Activated CD4-positive, CD25-positive, alpha-beta regulatory T cell treated with anti-CD3 and anti-CD28 coated beads, Interleukin-2, amount 50 U/mL, for 16 hours (primary cell): ENCODE results near the gene NKD2.
"Not testable (repeated sequence)": the region's sequence is repeated elsewhere in the genome, so short reads cannot be mapped to it uniquely, and the experiment has no call there.

Experiments
- DNase-seq: peaks from one replicate; pipeline ENCODE4 v3.0.0-alpha.2; 2020; ENCODE audit warnings: low read depth, low spot score

The NKD2 gene

DNA sequence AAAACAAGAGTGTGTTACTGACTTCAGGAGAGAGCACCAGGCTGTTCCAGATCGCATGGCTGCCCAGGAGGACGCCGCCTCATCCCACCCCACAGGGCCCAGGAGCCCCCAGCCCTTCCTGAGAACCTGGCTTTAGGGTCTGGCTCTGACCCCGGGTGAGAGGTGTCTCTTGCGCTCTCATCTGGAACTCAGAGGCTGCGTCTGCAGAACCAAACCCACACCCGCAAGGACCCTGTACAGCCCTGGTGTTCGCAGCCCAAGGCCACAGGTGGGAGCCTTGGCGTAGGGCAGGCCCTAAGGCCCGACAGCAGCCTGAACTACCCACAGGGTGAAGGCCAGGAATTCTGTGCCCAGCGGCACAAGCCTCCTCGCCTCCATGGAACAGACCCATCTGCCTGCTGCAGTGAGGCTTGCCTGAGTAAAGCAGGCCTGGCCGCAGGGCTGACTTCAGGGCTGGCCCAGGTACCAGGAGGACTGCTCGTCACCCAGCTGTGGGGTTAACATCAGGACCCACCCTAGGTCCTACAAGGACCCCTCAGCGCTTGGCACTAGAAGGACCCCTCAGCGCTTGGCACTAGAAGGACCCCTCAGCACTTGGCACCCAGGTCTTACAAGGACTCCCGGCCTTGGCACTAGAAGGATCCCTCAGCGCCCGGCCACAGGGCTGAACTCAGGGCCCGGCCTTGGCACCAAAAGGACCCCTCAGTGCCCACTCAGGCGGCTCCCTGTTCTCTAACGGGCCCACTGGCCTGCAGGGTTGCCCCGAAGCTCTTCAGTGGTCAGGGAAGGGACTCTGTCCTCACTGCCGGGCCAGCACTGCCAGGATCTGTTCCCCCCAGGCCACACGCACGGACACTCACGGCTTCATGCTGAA is 48.2 kb downstream of the NKD2 start:
- DNase-seq = no peak

DNA sequence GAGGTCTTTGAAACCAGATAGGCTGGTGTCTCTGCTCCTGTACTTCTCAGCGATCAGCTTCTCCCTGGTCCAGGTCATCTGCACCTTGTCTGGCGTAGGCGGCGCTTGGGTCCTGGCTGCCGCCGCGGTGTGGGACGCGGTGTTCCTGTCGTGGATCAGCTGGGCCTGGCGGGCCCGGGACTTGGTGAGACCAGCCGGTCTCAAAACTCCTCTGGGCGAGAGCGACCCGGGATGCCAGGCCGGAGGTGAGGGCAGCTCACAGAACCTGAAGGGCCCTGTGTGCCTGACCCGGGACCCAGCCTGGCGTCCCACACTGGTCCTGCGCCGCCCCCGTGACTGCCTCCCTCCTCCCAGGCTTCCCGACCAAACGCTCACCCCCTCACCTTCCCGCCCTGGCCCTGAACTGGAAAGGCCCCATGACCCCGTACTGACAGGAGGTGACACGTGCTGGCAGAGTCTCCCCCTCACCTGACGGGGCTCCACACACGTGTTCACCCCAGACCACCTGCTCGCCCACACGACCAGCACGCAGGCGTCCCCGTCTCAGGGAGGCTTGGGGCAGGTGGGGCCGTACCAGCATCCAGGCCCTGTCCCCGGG is 49.0 kb downstream of the NKD2 start:
- DNase-seq = no peak

DNA sequence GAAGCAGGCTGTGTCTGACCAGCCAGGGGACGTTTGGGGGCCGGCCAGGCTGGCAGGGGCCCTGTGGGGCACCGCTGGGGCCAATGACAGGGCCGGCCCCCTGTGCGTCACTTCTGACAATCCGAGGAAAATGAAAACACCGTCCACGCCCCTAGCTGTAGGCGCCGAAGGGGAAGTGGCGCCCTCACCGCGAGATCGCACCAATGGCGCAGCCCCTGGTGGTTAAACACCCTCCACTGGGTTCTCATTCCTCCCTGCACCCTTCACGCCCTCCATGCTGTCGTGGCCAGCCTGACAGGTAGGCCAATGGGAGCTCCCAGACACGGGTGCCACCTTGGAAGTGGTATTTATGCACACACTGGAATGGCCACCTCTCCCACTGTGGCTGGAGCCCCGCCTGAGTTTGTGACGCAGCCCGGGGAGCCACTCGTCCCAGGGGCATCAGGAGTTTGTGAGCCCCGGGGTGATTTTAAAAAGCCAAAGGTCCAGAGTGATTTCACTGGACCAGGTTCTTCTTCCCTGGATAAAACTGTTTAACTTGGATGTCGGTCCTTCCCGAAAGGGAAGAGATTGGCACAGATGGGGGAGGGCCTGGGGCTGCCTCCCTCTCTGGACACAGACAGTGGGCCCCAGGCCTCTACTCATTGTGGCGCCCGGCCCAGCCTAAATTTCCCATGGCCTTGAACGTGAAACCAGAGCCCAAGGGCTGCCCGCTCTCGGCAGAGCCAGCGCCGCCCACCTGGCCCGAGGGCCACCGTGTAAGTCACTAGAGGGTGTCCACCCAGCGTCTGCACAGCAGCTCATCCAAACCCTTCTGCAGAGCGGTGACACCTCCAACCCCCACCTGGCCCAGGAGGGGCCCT is 49.7 kb downstream of the NKD2 start:
- DNase-seq = no peak

DNA sequence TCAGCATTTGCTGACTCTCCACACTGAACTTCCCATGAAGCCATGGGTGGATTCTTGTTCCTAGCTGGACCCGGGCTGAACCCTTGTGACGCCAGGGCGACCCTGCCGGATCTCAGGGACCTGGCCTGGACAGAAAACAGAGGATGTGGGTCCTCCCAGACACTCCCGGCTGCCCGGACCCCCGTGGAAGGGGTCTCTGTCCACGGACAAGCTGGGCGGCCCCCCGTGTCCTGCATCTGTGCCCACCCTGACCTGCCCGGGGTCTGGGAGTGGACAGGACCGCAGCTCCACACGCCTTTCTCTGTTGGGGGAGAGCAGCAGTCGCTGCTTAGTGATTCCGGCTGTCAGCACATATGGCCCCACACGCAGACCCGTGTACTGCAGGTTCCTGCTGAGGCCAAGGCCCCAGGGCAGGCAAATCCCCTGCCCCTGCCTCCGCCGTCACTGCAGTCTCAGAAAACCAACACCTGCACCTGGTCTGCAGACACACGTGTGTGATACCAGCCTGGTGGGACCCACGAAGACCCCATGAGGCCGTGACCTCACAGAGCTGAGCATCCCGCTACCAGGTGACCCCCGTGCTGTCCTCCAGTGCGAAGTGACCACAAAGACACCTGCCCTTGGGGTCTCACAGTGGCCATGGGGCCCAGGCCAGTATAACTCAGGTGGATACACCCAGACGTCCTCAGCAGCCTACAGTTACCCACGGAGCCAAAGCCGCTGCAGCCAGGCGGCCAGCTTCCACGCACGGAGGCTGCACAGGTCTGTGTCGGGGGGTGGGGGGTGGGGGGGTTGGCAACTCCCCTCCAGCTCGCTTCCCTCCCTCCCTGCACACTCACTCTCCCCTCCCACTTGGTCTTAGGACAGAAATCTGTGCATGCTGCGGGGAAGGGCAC is 50.6 kb downstream of the NKD2 start:
- DNase-seq = no peak

DNA sequence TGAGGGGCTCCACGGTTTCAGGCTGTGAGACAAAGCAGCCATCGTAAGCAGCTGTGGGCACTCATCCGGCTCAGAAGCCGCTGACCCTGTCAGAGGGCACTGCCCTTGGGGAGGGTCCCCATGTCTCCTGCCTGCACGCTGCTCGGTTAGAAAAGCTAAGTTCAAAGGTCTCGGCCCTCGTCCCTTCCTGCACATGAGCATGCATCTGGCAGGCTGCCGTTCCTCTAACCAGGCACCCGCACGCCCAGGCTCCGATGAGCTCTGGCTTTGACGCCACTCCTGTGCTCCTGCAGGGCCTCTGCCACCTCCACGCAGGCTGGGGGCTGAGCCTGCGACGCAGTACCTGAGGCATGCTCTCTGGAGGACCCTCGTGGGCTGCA is 51.3 kb downstream of the NKD2 start:
- DNase-seq = no peak

DNA sequence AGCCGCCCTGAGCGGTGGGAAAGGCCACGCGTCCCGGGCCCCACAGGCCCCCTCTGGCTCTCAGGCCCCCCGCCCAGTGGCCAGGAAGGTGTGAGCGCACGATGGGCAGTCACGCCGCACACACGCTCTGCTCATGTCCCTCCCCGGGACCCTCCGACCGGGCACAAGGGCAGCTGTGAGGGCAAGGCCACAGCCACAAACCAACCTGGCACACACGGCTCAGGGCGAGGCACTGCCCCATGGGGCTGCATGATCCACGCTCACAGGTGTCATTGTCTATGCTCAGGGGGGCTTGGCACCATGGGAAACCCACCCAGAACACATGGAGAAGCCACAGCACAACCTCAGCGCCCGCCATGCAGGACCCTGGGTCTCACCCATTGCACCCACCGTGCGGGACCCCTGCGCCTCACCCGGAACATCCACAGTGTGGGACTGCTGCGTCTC is 52.0 kb downstream of the NKD2 start:
- no peak for DNase-seq

DNA sequence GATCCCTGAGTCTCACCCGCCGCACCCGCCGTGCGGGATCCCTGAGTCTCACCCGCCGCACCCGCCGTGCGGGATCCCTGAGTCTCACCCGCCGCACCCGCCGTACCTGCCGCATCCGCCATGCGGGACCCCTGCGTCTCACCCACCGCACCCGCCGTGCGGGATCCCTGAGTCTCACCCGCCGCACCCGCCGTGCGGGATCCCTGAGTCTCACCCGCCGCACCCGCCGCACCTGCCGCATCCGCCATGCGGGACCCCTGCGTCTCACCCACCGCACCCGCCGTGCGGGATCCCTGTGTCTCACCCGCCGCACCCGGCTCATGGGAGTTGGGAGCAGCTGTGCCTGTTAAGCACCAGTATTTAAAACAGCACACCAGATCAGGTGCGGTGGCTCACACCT is 52.7 kb downstream of the NKD2 start:
- DNase-seq = not testable (repeated sequence)

DNA sequence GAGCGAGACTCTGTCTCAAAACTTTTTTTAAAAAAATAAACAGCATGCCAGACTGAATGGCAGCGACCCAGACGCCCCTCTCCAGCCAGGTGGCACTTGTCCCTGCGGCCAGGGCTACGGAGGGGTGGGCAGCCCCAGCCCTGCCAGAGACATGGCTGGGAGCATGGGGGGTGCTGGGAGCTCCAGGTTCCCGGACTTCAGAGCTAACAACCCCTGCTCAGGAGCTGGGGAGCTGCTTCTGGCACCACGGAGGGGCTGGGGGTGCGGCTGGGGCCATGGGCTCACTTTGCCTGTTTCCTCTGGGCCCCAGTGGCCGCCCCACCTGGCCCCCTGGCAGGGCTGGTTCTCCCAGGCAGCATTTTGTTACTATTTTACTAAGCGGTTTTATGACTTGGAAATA is 53.3 kb downstream of the NKD2 start:
- no peak for DNase-seq

DNA sequence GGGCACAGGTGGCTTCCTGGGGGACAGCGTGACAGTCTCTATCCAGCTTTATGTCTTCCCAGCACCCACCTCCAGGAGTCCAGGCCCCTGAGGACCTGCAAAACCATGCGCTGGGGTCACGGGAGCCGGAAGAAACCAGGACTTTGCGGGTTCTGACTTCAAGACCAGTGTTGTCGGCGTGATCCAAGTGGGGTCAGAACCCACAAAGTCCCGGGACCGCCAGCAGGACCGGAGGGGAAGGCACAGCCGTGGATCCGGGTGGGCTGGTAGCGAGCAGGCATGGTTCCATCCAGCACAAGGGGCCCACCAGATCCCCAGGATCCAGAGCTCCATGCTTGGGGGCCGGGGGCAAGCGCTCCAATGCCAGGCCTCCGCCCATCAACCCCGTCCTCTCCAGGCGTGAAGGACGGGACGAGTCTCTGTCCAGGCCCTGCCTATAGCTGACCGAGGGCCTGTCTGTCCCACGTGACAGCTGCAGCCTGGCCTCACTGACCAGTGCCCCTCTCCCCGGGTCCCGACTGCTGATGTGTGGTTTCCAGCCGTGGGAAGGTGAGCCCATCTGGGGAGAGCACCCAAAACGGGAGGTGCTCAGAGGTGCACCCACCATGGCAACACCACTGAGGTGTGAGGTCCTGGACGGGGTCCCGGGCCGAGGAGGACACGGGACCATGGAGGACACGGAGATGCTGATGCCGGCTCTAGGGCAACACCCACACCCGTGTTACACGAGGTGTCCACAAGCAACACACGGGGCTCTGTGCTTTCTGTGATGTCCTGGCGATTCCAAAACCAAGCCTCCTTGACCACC is 54.4 kb downstream of the NKD2 start:
- DNase-seq = no peak

DNA sequence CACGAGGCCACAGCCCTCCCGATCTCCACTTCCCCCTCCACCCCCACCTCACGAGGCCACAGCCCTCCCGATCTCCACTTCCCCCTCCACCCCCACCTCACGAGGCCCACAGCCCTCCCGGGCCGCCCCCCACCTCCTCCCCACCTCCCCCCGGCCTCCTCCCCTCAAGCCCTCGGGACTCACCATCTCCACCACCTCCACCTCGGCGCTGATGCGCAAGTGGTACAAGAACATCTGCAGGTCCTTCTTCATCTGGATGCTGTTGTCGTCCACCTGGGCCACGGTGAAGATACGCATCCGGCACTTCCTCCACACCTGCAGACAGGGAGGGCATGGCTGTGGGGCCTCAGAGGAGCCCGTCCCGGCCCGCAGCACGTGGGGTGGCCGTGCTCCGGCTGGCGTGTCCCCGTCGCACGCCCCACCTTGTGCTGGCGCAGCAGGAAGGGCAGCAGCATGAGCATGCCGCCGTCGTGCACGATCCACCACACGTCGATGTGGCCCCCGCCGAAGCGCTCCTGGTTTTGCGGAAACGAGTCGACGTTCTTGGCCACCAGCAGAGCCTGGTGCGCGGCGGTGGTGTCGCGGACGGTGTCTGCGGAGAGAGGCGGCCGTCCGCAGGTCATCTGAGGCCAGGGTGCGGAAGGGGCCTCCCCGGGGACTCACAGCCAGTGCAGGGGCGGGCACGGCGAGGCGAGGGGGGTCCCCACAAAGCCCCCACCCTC is 55.2 kb downstream of the NKD2 start:
- no peak for DNase-seq

DNA sequence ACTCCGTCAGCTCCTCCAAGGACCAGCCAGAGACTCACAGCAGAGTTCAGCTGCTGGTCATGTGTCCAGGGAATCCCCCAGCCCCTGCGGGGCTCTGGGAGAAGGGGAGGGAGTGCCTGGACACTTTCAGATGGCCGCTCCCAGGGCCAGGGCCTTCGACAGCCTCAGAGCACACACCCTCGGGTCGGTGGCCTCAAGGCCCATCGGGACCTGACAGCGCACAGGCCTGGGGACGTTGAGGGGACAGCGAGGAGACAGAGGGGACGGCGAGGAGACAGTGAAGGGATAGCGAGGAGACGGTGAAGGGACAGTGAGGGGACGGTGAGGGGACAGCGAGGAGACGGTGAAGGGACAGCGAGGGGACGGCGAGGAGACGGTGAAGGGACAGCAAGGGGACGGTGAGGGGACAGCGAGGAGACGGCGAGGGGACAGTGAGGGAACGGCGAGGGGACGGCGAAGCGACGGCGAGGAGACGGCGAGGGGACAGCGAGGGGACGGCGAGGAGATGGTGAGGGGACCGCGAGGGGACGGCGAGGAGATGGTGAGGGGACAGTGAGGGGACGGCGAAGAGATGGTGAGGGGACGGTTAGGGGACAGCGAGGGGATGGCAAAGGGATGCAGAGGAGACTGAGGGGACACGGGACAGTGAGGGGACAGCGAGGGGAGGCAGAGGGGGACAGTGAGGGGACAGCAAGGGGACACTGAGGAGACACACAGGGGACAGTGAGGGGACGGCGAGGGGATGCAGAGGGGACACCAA is 56.0 kb downstream of the NKD2 start:
- no peak for DNase-seq

DNA sequence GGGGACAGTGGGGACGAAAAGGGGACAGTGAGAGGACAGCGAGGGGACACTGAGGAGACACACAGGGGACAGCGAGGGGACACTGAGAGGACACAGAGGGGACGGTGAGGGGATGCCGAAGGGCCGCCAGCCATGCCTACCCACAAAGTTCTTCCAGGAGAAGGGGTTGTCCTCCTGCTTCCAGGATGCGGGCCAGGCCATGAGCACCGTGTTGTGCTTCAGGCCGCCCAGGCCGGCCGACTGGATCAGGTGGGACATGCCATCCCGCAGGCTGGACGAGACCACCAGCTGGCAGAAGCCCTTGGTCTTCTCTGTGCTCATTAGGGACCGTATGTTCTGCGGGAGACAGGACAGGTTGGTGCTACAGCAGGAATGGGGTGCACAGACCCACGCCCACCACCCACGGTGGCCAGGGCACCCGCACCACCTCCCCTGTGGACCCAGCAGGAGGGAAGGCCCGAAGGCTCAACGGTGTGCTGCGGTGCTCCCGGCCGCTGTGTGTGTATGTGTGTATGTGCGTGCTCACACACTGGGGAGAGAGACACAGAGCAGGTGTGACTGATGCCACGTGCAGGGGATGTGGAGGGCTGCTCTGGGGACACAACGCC is 56.6 kb downstream of the NKD2 start:
- no peak for DNase-seq

DNA sequence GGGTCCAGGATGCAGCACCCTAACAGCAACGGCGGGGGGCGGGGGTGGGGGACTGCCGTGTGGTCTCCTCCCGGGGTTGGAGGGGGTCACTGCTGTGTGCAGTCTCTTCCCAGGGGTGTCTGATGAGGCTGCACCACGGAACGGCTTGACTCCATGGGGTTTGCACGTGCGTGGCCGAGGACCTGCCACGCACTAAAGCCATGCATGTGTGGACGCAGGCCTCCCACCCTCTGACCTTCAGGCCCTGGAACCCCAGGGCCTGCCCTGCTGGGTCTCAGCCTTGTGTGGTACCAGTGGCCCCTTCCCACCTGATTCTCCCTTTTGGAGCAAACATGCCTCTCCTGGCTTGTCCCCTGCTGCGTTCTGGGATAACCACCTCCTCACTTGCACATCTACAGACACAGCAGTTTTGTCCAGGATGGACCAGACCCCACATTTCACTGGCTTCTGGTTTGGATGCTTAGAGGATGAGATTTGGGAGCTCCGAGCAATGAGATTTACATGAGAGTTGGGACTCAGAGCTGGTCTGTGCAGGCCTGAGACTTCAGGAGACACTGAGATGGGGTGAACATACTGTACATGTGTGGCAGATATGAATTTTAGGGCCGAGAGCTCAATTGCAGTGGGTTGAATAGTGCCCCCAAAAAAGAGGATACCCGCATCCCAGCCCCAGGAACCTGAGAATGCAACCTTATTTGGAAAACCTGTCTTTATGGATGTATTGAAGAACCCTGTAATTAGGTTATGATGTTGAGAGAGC is 57.5 kb downstream of the NKD2 start:
- no peak for DNase-seq

DNA sequence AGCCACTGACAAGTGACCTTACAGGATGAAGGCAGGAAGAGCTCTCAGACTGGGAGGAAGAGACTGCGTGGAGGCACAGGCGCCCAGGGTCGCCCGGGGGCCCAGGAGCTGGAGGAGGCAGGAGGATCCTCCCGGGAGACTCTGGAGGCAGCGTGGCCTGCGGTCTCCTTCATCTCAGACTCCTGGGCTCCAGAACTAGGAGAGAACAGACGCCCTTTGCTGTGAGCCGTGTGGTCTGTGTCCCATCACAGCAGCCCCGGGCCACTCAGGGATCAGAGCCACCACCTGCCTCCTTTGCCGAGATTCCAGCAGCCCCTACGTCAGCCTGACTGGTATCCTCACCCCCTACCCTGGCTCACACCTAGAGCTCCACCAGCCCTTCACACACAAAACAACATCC is 58.1 kb downstream of the NKD2 start:
- DNase-seq = no peak

DNA sequence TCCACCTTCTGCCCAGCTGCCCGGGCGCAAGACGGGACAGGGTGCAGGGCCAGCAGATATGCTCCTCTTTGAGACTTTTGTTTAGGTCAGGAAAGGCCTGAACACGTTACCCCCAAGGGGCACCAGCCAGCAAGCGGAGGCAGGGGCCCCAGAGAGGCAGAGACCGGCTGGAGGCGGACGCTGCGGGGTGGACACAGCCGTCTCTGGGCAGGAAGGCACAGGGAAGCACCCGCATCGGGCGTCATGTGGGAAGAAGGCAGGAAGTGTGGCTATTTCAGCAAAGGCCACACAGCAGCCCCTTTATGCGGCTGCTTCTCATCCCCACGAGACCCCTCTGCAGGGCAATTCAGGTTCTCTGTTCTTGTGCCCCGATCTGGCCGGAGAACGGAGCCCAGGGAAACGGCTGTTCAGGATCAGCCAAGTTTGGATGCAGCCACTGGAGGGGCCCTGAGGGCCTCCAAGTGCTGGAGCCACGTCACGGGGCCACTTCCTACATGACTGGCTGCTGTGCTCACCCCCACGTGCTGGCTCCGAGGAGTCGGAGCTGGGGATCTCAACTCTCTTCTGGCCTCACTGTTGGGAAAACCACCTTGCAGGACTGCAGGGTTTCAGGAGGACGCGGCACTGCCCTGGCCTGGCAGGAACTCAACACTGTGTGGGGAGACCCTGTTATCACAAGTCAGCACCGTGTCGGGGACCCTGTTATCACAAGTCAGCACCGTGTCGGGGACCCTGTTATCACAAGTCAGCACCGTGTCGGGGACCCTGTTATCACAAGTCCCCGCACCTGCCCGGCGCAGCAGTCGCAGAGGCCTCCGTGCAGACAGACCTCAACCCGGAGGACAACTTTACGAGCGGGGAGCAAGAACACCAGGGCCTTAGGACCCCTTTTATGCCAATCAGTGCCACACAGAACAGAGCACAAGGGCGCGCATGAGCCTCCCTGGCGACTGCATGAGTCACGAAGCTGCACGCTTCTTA is 58.8 kb downstream of the NKD2 start:
- DNase-seq = no peak

DNA sequence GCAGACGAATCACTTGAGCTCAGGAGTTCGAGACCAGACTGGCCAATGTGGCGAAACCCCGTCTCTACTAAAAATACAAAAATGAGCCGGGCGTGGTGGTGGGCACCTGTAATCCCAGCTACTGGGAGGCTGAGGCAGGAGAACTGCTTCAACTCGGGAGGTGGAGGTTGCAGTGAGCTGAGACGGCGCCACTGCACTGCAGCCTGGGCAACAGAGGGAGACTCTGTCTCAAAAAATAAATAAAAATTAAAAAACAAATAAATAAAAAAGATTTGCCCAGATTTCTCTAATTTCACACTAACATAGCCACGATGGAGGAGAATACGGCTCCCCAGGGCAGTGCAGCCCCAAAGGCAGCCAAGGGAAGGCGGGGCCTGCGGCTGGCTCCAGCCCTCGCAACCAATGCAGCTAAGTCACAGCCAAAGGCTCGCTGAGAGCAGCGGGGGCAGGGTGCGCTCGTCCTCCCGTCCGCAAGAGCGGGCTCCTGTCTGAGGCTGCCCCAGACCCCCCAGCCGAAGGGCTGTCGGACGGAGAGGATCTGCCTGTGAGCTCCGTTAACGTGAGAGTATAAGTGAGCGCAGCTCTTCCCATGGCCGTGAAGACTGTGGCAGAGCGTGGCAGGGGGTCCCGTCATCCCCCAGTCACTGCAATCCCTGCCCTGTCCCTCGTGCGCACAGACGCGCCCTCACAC is 59.7 kb downstream of the NKD2 start:
- no peak for DNase-seq
